NCI-H524 (cell line): ENCODE results near the gene CEBPZOS.

Source experiments
- DNase-seq, 2 experiments: peaks; one replicate each; lab custom pipeline; 2025; lab: John Stamatoyannopoulos, UW

Gene CEBPZOS

DNA sequence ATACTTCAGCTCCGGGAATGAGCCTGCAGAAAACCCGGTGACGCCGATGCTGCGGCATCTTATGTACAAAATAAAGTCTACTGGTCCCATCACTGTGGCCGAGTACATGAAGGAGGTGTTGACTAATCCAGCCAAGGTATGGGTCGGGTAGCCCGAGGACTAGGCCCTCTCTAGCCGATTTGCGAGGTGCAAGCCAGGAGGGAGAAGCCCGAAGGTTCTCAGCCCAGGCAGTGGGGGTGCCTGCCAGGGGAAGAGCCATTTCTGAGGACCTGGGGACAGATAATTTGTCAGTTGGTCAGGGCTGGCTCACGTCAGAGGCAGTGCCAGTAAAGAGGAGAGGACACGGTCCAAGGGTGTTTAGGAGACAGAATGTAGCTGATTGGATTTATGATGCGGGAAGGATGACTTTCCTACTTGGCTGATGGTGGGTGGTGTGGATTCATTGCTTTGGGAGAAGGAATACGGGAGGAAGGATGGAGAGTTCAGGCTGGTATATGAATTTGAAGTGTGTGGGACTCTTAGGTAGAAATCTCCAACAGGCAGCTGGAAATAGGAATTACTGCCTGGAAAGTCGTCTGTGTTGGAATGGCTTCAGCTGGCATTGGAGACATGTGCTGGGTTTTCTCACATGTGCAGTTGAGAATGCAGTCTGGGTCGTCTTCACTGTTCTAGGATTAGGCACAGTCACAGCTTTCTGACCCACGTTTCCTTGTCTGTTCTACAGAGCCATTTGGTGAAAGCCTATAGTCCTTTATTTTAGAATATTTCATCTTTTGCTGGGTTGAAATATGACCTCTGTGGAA is 36.0 kb downstream of the CEBPZOS start:
- no peak for DNase-seq

DNA sequence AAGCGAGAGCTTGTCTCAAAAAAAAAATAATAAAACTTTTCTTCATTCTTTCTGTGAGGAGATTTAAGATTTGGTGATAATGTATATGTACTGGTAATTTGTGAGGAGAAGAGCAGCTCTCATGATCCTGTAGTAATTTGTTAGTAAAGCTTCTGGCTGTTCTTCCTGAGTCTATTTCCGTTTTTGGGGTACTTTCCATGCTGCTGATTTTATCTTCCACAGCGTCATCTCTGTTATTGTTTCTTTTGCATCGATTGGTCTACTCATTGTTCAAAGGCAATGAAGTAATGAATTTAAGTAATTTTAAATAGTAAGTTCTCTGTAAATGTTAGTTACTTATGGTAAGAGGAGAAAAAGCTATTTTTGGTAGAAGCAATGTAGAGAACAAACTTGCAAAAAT is 47.1 kb downstream of the CEBPZOS start:
- DNase-seq = no peak

DNA sequence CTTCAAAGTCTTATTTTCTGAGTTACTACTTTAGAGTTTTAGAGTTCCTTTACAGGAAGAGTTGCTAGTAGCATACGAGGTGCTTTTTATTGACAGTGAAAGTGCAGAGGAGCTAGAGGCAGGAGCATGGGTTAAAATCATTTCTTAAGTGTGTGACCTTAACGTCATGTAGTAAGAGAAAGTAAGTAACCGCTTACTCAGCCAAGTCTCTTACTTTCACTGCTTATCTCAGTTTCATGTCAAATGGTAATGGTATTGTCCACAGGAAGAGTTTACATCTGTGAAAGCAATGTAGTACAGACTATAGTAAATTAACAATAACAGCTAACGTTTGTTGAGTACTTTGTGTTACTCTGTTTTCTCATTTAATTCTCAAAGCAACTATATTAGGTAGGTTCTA is 47.7 kb downstream of the CEBPZOS start:
- no peak for DNase-seq

DNA sequence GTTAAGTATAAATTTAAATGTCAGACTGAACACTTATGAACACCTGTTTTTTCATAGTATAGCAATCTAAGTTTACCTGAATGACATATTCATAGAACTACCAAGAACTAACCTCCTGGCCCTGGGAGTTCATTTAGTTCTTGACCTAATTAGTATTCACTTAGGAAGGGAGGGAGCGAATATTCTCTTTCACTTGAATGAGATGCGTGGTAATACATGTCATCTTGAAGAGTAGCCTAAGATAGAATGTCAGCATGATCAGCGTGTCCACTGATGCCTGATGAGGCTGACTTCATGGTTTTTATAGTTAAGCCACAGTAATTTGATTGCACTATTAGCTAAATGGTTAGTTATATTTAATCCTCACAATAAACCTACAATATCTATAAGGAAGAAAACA is 48.5 kb downstream of the CEBPZOS start:
- no peak for DNase-seq

DNA sequence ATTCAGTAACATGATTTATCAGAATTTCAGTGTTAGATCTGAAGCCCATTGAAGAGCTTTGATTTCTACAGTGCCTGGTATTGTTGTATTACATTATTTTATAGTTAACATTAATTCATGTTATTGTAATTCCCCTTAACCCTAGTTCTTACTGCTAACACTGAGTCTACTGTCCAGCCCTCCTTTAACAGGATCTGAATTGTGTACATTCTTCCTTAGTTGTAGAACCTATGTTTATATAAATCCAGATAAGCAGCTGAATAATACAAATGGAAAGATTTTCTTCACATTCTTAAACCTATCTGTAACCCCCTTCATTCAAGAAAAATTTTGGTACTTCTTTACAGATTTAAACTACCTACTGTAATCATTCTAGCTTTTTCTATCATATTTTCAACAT is 49.9 kb downstream of the CEBPZOS start:
- DNase-seq = no peak

DNA sequence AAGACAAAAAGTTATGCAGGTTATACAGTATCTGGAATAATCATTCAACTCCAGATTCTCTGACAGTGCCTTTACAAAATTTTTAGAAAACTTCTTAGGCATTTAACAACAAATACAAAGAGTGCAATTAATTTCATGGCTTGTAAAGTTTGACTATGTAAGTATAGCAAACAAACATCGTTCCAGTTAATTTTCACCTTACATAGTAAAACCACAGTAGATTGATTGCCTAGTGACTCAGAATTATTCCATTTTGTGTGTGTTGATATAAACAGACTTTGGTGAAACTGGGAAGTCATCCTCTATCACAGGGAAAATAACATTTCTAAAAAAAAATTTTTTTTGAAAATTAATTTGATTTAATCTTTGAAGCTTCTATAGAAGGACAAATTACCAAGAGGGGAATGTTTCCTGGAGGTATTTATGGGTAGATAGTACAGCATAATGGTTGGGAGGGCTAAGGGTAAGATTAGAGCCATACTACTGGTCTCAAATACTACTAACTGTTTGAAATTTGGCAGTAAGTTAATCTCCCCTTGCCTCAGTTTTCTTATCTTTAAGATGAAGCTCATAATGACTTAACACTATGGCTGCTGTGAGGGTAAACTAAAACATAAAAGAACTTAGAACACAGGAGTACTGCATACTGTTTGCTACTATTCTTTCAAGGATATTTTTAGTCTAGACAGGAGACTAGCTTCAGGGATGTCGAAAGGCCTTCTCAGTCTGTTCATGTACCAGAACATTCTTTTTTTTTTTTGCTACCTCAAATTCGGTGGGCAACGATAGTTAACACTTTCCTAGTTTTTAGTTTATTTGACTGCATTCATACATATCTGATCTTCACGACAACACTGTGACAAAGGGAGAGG is 54.8 kb downstream of the CEBPZOS start:
- no peak for DNase-seq
